HG03342 (cell line): Measurements from ENCODE around the gene TREM2.
"Not testable (repeated sequence)": the region's sequence is repeated elsewhere in the genome, so short reads cannot be mapped to it uniquely, and the experiment has no call there.

Experiments used
- ATAC-seq: cut with Tn5 transposase; IDR thresholded peaks from one replicate; pipeline ENCODE4 v1.9.1; 2021; ENCODE audit warnings: mild to moderate bottlenecking, moderate library complexity; ENCODE audit not compliant: unreplicated experiment

Gene TREM2

DNA sequence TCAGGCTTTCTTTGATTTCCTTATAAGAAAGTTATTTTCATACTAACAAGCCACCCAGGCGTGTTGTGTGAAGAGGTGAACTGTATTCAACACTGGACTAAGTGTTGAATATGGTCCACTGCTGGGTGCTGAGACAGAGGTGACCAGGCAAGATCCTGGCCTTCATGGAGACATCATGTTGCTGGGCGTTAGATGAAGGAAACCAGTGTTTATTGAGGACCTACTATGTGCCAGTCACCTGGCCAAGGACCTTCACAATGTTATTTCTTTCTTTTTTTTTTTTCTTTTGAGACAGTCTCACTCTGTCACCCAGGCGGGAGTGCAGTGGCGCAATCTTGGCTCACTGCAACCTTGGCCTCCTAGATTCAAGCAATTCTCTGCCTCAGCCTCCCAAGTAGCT, 6.9 kb downstream of the TREM2 start:
- ATAC-seq = no peak

DNA sequence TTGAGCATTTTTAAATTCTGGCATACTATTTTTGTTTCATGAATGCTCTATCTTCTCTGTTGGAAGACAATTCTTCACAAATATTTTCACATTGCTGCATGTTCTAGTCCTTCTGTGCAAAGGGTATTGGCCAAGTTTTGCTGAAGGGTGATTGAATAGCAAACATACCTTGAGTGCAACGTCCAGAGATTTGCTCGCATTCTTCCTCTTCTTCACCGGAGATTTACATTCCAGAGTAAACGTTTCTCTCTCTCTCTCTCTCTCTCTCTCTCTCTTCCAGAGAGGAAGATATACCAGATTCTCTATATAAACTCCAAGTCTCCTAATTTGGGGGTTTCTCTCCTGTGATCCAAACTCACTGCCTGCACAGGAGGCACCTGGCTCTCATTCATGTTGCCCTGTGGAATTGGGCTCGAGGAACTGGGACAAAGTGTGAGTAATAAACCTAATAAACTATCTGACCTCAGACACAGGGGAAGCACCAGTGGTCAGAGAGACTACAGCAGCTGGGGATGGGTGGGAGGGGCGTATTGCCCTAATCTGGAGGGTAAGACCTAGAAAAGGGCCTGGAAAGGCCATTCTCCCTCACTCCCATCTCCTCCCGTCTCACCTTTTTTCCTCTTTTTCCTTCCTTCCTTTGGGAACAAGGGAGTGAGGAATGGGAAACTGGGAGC, 7.6 kb downstream of the TREM2 start:
- no peak for ATAC-seq

DNA sequence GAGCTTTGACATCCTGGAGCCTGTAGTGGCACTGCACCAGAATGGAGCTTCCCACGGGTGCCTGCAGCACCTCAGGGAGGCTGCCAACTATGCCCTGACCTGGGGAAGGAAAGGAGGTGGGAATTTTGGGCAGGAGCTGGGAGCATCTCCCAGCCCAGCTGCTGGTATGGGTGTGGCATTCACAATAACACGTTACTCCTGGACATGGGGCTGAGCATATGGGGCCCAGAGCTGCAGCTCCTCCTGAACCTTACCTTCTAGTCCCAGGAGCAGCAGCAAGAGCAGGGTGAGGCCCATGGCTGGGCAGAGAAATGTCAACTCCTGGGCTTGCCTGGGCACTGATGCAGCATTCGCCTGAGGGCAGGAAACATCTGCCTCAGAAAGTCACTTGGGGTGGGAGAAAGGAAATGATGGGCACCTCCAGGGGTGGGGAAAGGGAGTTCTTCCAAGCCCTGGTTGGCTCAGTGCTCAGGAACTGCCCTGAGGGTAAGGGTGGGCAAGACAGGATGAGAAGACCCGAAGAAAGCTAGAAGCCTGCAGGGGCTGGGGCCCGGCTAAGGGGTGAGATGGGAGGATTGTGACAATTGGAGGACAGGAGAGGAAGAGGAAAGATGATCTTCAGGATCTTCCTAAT, 8.8 kb downstream of the TREM2 start, which contains the start of gene TREML1:
Gene TREML1, minus strand, starts transcription at position 356 of the 634 bp plus-strand sequence. Its CDS starts 59 bp downstream, at position 297.
- no peak for ATAC-seq

DNA sequence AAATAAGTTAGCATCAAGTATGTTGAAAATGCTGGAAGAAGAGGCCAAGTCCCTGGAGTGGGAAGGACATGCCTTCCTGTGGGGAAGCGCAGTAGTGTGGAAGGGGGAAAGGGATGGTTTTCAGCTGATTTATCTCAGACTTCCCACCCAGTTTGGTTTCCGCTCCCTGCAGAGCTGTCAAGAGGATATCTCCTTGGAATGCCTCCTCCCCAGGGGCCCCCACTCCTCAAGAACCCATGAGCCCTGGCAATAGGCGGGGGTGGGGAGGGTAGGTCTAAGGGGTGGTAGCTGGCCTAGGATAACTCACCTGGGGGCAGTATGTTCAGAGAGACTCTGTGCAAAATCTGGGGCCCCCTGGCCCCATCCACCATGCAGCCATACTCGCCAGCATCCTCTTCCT, 9.5 kb downstream of the TREM2 start:
- ATAC-seq = no peak

DNA sequence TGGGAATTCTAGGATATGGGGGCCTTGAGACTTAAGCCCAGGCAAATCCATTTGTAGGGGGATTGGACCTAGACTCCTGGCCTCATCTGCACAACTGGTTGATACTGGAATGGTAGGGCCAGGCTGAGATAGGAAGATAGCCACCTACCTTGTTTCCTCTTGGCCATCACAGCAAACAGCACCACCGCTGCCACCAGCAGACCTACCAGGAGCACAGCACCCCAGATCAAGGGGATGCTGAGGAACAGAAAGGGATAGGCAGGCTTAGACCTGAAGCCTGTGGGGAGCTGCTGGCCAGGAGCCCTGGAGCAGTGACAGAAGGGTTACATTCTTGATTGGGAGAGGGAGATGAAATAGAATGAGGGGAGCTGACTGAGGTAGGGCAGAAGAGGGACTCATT, 12.2 kb downstream of the TREM2 start:
- ATAC-seq = no peak

DNA sequence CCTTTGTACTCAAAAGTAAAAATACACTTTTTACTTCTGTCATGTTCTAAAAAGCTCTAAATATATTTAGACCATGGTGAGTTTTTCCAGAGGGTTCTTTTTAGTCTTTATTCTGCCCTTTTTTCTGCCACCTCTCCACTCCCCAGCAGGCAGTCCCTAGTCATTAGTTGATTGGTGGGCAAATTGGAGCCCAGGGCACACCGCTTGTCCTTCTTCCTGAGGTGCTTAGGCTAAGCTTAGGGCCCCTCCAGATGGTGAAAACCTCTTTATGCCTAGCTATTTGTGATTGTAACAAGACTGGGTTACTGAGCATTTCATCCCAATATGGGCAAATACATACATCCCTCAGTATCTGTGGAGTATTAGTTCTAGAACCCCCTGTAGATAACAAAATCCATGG, 15.0 kb downstream of the TREM2 start:
- ATAC-seq = no peak

DNA sequence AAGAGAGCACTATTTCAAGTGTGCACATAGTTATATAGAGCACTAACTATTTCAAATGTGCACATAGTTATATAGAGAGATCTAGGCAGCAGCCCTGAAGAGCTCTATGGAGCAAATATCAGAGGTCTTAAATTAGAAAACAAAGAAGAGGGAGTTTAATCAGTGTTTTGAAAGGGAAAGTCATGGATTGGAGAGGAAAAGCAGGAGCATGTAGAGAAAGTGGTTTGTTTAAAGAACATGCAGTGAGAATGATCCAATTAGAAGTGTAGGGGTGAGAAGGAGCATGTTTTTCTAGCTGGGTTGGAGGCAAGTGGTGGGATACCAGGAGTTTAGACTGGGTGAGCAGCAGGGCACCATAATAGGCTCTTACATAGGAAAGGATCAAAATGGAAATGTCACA, 26.0 kb downstream of the TREM2 start:
- ATAC-seq = no peak

DNA sequence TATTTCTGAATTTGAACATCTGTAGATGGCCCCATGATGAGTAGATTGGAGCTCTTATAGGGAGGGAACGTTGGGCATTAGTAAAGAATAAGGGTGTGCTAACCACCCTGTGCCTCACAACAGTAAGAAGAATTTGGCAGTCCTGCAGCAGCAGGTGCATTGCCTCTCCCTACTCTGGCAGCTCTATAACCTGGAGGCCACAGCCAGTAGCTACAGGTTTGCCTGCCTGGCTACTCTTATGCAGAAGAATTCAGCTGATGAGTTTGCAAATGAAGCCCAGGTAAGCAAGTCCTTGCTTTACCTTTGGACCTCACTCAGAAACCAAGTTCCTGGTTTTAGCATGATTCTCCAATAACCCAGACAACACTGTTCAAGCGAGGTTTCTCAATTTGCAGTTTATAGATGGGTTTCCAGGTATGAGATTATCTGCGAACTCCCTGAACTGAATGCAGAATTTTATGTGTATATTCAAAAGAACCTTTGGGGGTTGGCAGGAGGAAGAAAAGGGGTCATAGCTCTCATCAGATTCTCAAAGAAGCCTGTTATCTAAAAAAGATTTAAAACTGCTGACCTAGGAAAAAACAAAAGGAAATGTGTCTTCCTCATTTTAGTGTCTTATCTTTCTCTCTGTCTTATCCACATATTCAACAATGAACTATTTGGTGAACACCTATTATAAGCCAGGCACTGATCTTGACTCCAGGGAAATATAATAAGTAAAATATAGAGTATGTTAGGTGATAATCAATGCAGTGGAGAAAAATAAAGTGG, 27.7 kb downstream of the TREM2 start:
- no peak for ATAC-seq

DNA sequence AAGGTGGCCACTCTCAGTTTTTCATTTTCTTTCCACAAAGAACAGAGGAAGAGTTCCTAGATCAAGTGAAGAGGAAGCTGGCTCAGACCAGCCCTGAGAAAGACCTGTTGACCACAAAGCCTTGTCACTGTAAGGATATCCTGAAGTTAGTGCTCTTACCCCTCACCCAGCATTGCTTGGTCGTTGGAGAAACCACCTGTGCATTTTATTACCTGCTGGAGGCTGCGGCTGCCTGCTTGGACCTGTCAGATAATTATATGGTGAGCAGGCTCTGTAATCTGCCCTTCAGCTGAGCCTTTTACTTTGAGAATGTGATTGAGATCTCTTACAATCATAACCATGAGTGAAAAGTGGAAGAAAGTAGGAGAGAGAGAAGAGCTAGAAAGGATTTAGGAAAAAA, 30.7 kb downstream of the TREM2 start:
- ATAC-seq = no peak

DNA sequence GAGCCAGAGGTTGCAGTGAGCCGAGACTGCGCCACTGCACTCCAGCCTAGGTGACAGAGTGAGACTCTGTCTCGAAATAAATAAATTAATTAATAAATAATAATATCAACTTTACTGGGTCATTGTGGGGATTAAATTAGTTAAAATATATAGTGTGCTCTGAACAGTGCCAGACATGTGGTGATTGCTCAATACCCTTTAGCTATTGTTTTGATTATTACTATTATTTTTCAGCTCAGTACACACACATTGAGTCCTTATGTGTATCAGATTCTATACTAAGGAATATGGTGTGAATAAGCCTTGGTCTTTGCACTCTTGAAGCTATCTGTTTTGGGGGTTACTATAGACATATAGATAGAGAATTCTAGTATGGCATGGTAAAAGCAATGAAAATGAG, 37.6 kb downstream of the TREM2 start:
- no peak for ATAC-seq

DNA sequence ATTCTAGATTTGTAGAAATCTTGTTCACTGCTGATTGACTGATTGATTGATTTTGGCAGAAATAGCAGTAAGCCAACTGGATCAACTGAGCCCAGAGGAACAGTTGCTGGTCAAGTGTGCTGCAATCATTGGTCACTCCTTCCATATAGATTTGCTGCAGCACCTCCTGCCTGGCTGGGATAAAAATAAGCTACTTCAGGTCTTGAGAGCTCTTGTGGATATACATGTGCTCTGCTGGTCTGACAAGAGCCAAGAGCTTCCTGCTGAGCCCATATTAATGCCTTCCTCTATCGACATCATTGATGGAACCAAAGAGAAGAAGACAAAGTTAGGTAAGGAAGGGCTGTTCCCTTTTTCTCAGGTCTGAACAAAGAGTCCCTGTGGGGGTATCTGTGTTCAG, 40.0 kb downstream of the TREM2 start:
- ATAC-seq = no peak

DNA sequence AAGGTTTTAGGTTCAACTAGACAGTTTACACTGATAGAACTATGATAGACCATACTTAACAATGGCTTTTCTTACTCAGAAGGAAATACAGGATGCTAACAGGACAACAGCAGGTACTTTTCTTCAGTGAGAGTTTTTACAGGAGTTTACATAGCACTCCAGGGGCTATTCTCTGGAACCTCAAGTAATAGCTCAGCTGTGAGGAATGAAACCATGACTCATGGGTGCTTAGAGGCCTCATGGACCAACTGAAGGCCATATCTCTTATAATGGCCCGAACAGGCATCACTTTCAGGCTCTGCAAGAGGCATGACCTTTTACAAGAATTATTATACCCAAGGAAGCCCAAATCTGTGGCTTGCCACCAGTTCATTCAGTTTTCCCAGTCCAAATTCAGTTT, 40.5 kb downstream of the TREM2 start:
- ATAC-seq = no peak

DNA sequence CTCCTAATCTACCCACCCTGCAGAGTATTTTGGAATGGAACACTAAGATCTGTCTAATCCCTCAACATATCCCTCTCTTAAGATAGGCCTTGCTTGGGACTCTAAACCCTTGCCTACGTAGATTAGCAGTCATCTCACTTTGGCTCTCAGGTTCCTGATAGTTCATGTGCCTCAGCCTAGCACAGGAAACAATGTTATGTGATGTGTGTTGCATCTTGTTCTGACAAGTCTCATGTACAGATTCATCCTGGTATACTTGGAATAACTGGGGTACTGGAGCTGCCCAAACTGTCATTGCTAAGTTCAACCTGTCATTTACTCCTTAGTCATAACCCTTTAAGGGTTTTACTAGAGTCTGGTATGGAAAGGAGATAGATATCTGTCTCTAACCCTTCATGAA, 42.9 kb downstream of the TREM2 start:
- no peak for ATAC-seq

DNA sequence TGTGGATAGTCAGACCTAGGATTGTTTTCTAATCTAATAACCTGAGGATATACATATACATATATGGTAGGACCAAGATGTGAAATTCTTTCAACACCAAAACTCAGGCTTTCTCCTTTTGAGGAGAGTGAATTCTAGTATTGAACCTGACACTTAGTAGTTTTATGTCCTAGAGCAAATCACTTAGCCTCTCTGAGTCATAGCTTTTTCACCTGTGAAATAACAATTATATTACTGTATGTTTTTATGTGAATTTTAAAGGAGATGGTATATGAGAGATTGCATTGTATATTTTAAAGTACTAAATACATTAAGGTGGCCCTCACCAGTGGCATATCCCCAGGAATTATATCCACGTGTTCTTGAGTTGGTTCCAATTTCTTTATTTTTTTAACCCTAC, 43.4 kb downstream of the TREM2 start:
- no peak for ATAC-seq

DNA sequence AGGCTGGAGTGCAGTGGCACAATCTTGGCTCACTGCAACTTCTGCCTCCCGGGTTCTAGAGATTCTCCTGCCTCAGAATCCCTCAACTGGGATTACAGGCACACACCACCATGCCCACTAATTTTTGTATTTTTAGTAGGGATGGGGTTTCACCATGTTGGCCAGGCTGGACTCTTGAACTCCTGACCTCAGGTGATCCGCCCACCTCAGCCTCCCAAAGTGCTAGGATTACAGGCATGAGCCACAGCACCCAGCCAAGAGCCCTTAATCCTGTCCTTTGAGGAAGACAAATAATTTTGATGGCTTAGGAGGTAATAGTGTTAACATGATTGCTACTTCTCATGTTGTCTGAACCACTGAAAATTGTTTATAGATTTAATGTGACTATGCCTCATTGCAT, 47.9 kb downstream of the TREM2 start:
- ATAC-seq = not testable (repeated sequence)

DNA sequence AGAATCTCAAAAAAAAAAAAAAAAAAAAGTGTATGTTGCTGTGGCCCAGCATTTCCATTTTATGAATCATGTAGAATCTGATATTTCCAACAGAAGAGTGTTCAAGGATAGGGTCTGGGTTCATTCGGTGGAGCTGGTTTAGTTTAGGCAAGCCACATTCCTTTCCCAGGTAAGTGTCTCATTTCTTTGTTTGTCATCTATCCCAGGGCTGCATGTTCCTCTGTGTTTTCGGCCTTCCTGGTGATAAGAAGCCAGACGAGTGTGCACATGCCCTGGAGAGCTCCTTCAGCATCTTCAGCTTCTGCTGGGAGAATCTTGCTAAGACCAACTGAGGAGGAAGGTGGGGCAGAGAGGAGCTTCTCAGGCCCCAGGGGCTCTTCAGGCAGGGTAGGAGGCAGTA, 51.9 kb downstream of the TREM2 start:
- no peak for ATAC-seq
